Stimulated activated CD8-positive, alpha-beta memory T cell treated with anti-CD3 and anti-CD28 coated beads, Interleukin-15, amount 100 ng/mL, for 1 hour (primary cell): ENCODE results near the gene TUBGCP6.

ENCODE experiments used
- DNase-seq: peaks from one replicate; pipeline ENCODE4 v3.0.0-alpha.2; 2020; ENCODE audit warnings: low read depth

The TUBGCP6 gene

DNA sequence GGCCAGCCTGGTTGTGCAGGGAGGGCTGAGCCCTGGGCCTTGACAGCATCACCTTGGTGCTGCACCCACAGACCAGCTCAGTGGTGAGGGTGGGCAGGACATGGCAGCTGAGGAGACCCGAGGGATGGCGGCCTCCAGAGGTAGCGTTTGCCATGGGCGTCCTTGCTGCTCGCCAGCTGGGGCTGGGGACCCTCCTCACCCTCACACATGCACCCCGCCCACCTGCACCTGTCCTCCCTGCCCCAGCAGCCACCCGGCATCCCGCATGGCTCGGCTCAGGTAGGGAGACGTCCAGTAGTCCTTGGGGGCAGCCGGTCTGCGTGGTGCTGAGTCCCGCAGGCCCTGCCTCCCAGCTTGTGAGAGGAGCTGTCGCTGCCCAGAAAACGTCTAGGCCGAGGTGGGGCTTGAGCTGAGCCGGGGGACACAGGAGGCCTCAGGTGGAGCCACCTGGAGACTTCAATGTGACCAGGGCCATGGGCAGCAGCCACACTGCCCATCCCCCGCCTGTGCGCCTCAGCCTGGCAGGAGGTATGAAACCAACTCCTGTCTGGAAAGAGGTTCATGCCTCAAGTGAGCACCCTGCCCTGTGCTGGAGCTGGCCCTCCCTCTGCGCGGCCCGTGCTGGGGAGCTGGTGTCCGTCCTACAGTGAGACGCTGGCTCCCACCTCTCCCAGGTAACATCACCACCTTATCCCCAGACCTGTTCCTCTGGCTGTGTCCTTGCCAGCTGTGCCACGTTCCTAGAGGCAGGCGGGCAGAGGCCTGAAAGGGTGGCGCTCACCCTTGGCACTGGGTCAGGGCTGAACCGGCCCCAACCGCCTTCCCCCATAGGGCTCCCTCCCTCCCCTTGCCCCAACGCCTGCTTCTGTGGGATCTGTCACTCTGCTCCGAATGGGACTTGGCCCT, 62.4 kb downstream of the TUBGCP6 start:
- DNase-seq = no peak

DNA sequence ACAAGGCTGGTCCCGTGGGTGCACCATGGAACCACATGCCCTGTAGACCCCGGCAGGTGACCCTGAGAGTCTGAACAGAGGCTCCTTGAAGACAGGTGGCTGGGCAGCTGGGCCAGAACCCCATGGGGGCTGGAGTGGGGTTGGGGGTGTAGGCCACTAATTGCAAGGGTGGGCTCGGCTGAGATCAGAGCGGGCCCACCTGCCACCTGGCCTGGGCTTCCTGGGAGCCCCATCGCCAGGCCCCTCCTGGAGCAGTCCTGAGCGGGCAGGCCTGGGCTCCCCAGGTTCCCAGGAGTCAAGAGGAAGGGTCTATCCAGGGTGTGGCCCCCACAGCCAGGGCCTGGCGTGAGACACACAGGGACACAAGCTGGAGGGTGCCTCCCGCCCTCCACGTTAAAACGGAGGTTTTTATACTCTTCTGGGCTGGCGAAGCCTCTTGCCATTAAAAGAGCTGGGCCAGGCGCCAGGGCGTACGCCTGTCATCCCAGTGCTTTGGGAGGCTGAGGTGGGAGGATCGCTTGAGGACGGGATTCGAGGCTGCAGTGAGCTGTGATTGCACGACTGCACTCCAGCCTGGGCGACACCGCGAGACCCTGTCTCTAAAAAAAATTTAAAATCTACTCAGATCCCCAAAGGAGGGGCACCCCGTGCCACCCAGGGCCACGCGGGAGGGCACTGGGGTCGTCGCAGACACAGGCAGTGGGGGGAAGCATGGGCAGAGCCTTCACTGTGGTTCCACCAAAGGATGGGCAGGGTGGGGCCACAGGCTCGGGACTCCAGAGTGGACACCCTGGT, 63.9 kb downstream of the TUBGCP6 start:
- no peak for DNase-seq

DNA sequence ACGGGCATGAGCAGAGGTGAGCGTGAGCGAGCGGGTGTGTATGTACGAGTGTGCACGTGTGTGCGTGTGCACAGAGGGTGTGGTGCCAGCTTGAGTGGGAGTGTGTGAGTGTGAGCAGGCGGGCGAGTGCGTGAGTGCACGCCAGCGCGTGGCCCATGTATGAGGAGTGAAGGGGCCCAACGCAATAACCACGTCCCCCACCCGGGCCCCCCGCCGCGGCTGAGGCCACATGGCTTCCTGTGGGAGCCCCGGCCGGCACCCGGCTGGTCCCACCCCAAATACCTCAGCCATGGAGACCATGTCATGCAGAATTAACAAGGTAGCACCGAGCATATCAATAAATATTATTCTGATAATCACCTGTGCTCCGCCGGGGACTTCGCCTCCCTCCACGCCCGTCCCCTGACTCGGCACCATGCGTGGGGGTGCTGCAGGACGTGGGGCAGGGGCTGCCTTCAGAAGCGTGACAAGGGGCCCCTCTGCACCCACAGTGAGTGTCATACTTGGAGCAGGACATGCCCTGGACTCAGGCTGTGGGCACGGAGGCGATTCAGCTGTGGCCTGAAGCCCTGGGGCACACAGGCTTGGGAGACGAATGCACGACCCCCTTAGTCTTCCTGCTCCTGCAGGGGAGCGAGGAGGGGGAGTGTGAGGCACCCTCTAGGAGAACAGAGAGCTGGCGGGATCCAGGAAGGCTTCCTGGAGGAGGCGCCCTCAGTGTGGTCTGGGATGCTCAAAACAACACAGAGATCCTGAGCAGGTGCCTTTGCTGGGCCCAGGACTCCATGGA, 64.7 kb downstream of the TUBGCP6 start:
- DNase-seq = no peak

DNA sequence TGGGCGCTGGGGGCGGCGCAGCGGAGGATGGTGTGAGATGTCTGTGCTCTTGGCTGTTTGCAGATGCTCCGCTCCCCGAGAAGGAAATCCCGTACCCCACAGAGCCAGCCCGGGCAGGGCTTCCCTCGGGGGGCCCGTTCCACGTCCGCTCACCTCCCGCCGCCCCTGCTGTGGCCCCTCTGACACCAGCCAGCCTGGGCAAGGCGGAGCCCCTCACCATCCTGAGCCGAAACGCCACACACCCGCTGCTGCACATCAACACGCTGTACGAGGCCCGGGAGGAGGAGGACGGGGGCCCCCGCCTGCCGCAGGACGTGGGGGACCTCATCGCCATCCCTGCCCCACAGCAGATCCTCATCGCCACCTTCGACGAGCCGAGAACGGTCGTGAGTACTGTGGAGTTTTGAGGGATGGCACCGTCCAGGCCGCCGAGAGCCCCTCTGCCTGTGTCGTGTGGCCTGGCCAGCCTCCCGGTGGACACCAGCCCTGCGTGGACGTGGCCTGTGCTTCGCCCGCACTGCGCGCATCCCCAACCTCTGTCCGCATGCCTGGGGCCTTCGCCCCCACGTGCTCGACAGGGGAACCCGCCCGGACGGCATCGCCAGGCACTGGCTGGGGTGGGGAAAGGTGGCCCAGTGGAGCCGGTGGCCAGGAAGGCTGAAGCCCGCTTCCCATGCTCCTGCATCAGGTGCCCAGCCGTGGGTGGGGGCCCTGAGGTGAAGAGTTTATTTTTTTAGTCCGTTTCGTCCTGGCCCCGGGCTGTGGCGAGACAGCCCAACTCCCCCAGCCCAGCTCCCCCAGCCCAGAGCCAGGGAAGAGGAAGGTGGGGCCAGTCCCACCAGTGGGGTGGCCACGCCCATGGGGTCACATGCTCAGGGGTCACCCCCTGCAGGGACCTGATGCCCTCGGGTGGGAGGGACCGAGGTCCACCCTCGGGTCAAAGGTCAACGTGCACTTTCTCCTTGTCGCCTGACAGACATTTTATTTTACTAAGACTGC, 65.7 kb downstream of the TUBGCP6 start:
- DNase-seq = no peak

DNA sequence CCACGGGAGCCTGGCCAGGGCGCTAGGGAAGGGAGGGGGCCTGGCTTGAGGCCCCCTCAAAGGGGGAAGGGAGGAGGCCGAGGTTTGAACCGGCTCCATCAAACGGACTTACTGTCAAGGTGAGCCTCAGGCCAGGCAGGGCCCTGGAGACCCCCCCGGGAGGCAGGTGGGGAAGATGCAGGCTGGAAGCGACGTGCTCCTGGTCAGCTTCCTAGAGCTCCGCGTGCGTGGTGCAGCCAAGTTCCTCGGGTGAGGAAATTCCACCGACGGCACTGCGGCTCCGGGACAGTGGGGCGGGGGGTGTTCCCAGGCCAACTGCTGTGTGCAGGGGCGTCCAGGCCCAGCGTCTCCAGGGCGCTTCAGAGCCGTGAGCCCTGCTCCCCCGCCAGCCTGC, 66.4 kb downstream of the TUBGCP6 start:
- no peak for DNase-seq

DNA sequence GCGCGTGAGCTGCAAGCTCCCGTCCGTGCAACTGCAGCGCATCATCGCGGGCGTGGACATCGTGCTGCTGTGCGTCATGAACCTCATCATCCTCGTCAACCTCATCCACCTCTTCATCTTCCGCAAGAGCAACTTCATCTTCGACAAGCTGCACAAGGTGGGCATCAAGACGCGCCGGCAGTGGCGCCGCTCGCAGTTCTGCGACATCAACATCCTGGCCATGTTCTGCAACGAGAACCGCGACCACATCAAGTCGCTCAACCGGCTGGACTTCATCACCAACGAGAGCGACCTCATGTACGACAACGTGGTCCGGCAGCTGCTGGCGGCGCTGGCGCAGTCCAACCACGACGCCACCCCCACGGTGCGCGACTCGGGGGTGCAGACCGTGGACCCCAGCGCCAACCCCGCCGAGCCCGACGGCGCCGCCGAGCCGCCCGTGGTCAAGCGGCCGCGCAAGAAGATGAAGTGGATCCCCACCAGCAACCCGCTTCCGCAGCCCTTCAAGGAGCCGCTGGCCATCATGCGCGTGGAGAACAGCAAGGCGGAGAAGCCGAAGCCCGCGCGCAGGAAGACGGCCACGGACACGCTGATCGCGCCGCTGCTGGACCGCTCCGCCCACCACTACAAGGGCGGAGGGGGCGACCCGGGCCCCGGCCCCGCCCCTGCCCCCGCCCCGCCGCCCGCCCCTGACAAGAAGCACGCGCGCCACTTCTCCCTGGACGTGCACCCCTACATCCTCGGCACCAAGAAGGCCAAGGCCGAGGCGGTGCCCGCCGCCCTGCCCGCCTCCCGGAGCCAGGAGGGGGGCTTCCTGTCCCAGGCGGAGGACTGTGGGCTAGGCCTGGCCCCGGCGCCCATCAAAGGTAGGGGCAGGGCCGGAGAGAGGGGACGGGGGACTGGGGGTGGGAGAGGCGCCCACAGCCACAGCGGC, 67.0 kb downstream of the TUBGCP6 start:
- no peak for DNase-seq

DNA sequence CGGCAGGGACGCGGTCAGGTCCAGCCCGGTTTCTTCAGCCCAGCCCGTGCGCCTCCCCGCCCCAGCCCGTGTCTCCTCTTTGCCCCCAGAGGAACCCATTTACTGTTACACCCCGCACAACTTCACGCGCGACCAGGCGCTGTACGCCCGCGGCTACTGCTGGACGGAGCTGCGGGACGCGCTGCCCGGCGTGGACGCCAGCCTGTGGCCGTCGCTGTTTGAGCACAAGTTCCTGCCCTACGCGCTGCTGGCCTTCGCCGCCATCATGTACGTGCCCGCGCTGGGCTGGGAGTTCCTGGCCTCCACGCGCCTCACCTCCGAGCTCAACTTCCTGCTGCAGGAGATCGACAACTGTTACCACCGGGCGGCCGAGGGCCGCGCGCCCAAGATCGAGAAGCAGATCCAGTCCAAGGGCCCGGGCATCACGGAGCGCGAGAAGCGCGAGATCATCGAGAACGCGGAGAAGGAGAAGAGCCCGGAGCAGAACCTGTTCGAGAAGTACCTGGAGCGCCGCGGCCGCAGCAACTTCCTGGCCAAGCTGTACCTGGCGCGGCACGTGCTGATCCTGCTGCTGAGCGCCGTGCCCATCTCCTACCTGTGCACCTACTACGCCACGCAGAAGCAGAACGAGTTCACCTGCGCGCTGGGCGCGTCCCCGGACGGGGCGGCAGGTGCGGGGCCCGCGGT, 67.8 kb downstream of the TUBGCP6 start:
- DNase-seq = no peak

DNA sequence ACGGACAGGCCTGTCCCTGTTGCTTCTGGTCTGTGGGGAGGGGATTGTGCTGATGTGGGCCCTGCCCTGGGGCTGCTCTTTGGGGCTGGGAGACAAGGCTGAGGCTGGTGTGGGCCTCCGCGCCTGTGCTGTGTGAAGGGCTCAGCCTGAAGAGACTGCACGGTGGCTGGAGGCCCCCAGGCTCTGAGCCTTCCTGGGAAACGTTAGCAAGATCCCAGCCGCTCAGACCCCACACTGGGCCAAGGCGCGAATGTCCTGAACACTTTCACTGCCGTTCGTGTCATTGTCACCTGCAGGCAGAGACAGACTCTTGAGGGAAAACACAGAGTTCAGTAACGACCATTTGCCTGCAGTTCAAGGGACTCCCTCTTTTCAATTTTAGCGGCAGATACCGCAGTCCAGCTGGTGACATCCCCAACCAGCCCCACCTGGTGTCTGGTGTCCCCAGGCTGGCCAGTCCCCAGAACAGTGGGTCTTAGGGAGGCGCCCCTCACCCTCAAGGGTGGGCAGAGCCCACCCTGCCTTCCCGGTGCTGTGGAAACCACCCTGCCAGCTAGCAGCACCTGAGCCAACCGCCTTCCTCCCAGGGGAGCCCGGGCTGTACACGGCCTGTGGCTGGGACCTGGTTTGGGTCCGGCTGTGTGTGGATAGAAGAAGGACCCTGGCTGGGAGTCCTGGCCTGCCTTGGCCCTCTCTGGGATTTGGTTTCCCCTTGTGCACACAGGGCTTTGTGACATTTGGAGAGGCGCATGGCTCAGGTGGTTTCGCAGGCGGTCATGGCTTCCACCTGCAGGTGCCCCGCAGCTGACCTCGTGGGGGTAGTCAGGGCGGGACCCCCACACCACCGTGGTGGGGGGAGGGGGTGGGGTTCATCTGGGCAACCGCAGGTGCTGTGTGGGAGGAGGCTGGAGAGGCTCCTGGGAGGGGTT, 68.6 kb downstream of the TUBGCP6 start:
- no peak for DNase-seq

DNA sequence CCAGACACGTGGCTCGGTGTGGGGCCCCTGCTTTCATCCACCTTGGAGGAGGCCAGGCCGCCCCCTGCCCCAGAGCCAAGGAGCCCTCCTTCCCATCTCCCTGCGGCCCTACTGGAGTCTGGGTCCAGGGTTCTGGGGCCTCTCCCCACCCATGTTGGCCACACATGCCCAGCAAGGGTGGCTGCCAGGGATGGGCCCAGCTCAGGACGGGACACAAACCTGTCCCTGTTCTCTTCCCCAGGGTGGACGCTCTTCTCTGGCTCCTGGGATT, 69.7 kb downstream of the TUBGCP6 start:
- DNase-seq = no peak

DNA sequence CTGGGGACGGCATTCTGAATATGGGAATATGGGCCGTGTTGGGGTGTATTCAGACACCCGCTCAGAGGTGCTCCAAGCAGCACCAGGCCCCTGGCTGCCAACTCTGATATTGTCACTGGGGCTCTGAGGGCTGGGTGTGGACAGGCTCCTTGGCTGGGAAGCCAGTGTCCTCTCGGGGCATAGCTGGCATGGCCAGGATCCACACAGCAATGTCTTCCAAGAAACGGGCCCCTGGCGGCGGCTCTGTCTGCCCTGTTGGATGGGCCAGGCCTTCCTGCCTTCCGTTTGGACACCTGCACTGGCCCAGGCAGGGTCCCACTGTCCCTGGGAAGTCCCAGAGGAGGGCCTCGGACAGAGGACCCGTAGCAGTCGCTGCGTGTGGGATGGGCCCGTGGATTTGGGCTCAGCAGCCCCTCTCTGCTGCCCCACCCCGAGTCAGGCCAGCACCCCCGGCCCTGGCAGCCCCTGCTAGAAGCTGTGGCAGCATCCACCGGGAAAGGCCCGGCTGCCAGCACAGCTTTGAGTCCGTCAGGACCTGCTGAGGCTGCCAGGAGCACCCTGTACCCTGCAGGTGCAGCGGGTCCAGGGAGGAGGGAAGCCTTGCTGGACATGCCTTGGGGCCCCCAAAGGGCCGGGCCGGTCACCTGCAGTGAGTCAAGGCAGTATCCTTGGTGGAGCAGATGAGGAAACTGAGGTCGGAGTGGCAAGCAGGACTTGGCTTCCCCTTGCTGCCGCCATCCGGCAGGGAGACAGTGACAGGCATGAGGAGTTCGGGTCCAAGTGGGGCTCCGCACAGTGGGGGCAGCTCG, 70.2 kb downstream of the TUBGCP6 start:
- no peak for DNase-seq

DNA sequence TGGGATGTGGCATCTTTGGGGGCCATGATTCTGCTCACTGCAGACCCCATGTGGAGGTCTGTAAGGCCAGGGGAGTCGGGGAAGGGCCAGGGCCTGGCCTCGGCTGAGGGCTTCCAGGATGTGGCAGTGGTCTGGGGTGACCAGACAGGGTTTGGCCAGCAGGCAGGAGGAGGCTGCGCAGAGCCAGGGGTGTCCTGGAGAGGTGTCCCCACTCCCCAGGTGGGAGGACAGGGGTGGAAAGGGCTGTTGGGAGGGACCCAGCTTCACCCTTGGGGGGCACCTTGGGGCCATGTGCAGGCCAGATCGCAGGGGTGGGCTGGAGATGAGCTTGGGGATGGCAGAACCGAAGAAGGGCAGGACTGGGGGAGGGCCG, 70.9 kb downstream of the TUBGCP6 start:
- DNase-seq = no peak

DNA sequence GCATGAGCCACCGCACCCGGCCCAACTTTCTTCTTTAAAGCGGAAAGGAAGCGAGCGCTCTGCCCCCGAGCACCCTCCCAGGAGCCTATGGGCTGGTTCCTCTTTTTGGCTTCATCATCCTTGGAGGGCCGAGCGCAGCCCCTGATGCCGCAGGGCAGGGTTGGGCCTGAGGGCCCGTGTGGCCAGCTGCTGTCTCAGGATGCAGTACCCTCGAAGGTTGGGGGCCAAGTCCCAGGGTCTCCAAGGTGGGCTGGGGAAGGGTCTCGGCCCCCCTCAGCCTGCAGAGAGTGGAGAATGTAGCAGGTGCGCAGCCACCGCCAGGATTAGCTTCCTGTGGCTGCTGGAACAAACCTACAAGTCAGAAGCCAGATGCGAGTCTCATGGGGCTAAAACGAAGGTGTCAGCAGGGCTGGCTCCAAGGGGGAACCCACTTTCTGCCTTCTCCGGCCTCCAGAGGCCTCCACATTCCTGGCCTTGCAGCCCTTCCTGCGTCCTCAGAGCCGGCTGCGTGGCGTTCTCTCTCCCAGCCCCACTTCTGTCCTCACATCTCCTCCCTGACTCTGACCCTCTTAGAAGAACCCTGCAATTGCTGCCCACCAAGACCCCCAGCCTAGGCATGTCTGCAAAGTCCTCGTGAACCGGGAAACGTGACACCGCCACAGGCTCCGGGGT, 71.4 kb downstream of the TUBGCP6 start:
- DNase-seq = no peak

DNA sequence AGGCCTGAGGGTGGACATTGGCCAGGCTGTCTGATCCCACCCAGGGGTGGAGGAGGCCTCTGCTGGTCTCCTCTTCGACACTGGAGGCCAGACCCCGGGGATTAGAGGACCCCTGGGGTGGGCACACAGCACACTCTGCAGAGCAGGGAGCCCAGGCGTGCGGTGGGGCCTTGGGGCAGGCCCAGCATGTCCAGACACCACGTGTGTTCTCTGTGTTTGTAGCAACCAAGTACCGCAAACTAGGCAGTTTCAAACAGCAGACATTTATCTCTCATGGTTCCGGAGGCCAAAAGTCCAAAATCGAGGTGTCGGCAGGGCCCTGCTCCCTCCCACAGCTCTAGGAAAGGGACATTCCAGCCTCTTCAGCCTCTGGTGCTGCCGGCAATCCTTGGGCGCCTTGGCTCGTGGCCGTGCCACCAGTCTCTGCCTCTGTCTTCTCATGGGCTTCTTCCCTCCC, 72.8 kb downstream of the TUBGCP6 start:
- DNase-seq = no peak

DNA sequence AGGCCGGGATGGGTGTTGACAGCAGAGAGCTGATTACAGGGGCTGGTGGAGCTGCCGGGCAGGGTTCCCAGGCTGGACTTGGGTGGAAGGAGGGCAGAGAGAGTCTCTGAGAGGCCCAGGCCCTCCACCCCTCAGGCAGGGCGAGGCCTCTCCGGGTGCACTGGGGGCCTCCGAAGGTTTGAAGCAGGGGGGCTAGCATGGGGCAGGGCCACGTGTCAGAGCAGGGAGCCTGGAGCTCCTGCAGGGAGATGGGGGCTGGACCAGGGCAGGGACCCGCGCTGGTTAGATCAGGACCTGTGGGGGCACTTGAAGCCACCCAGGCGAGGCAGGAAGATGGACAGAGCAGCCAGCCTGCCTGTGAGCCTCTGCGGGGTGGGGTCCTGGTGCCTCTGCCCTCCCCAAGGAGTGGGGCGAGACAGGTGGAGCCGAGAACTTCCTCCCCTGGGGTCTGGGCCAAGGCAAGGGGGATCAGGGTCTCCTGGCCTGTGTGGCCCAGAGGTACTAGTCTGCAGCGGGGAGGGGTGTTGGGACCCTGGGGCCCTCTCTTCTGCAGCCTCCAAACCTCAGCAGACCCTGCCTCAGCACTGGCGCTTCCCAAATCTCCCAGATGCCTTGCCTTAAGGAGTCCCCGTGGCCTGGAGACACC, 73.4 kb downstream of the TUBGCP6 start:
- DNase-seq = no peak

DNA sequence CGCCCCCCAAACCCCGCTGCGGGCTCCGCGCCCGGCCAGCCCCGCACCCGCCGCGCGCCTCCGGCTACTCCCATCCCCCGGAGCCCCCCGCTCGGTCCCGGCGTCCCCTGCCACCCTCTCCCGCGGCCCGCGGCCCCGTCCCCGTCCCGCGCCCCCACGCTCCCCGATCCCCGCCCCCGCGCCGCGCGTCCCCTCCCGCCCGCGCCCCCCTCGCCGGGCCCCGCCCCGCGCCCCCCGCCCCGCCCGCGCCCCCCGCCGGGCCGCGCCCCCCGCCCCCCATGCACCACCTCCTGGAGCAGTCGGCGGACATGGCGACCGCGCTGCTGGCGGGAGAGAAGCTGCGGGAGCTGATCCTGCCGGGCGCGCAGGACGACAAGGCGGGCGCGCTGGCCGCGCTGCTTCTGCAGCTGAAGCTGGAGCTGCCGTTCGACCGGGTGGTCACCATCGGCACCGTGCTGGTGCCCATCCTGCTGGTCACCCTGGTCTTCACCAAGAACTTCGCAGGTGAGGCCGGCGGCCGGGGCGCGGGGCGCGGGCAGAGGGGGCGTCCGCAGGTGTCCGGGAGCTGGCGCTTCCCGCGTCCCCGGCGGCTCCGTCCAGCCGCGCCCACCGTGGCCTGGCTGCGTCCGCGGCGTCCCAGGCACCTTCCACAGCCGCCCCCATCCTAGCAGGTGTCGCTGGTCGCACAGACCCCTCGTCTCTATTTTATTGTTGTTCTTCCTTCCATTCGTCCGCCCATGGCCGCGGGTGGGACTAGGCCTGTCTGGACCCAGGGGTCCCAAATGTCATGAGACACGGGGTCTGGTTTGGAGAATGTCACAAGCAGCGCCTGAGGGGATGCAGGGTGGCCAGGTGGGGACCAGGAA, 74.1 kb downstream of the TUBGCP6 start, which contains the start of gene PANX2:
TSS of gene PANX2 (plus strand) at position 279 of the 866 bp plus-strand sequence. CDS start at position 279, 0 bp downstream.
- DNase-seq = no peak
